HepG2 (cell line): ENCODE data around the gene ZNF334. TPM values are rescaled to one million over a fixed set of nuclear protein-coding genes. Genes with fewer than 3 reads are reported as not detected.

Experiments used
- AGO2 ChIP-seq: fragments of 200-400 bp; formaldehyde crosslinking; optimal IDR thresholded peaks from 2 replicates; pipeline ENCODE3; 2017; ENCODE audit warnings: mild to moderate bottlenecking, low read depth, low read length, moderate library complexity
- CBFB ChIP-seq: sonication (generic); formaldehyde crosslinking; IDR thresholded peaks from 2 replicates; pipeline ENCODE4 v1.4.0; 2020; ENCODE audit warnings: missing genetic modification reagents
- ELF1 ChIP-seq: sonication (generic); formaldehyde crosslinking; IDR thresholded peaks from 2 replicates; pipeline ENCODE4 v1.4.0; 2020; ENCODE audit warnings: missing genetic modification reagents
- ELF4 ChIP-seq: sonication (generic); formaldehyde crosslinking; IDR thresholded peaks from 2 replicates; pipeline ENCODE4 v1.5.0; 2020; ENCODE audit warnings: missing genetic modification reagents, mild to moderate bottlenecking, moderate library complexity, borderline replicate concordance
- GLI4 ChIP-seq: sonication (generic); formaldehyde crosslinking; IDR thresholded peaks from 2 replicates; pipeline ENCODE4 v1.5.1; 2020; ENCODE audit warnings: missing genetic modification reagents, mild to moderate bottlenecking, moderate library complexity, borderline replicate concordance
- LCORL ChIP-seq, 2 experiments: fragments of 450-650 bp in 1 of 2; sonication (generic) in 1 of 2; formaldehyde crosslinking in 1 of 2; IDR thresholded peaks; 2 replicates each; pipeline versions ENCODE4 v1.5.0 to v1.6.1; 2017 to 2020; ENCODE audit warnings: antibody characterized with exemption in 1 of 2, missing genetic modification reagents in 1 of 2
- MED1 ChIP-seq: sonication (generic); formaldehyde crosslinking; IDR thresholded peaks from 2 replicates; pipeline ENCODE4 v1.4.0; 2020; ENCODE audit warnings: missing genetic modification reagents
- NFKB2 ChIP-seq: sonication (generic); formaldehyde crosslinking; IDR thresholded peaks from 2 replicates; pipeline ENCODE4 v1.4.0; 2020; ENCODE audit warnings: missing genetic modification reagents, borderline replicate concordance
- NFYB ChIP-seq: sonication (generic); formaldehyde crosslinking; IDR thresholded peaks from 2 replicates; pipeline ENCODE4 v1.4.0; 2020; ENCODE audit warnings: missing genetic modification reagents
- PAWR ChIP-seq: sonication (generic); formaldehyde crosslinking; IDR thresholded peaks from 2 replicates; pipeline ENCODE4 v1.4.0; 2020; ENCODE audit warnings: missing genetic modification reagents, mild to moderate bottlenecking, borderline replicate concordance
- POLR2AphosphoS5 ChIP-seq: IDR thresholded peaks from 2 replicates; pipeline ENCODE4 v1.6.1; 2012; ENCODE audit warnings: low read depth, low read length
- RXRB ChIP-seq: IDR thresholded peaks from 2 replicates; pipeline ENCODE4 v1.6.1; 2016; ENCODE audit warnings: borderline replicate concordance, missing genetic modification reagents, missing compliant biosample characterization
- ZBTB20 ChIP-seq: sonication (generic); formaldehyde crosslinking; IDR thresholded peaks from 2 replicates; pipeline ENCODE4 v1.8.1; 2023; ENCODE audit warnings: missing genetic modification reagents, low read depth, mild to moderate bottlenecking, borderline replicate concordance
- ZFX ChIP-seq: sonication (generic); formaldehyde crosslinking; IDR thresholded peaks from 2 replicates; pipeline ENCODE4 v1.4.0; 2020; ENCODE audit warnings: mild to moderate bottlenecking, low read depth, missing genetic modification reagents, moderate library complexity
- ZNF629 ChIP-seq: sonication (generic); formaldehyde crosslinking; conservative IDR thresholded peaks from 2 replicates; pipeline ENCODE4 v1.5.0; 2020; ENCODE audit warnings: missing genetic modification reagents
- ZNF883 ChIP-seq: sonication (generic); formaldehyde crosslinking; IDR thresholded peaks from 2 replicates; pipeline ENCODE4 v1.5.1; 2020; ENCODE audit warnings: mild to moderate bottlenecking, missing genetic modification reagents; ENCODE audit errors: not compliant biosample characterization
- polyA plus RNA-seq, 8 experiments: library from polyadenylated mRNA; depleted of rRNA in 3 of 8; stranded (reverse) in 7 of 8; unstranded in 1 of 8; fragments of >200 nt; fragmentation: Illumina TruSeq in 4 of 8; extraction: Trizol in 4 of 8; gene quantifications; 2 replicates each; pipeline versions ENCODE4 v1.2.1 to v1.2.3, GENCODE V29; 2011 to 2016; ENCODE audit warnings: low read depth in 4 of 8, missing spikeins in 1 of 8, mixed read lengths in 1 of 8; ENCODE audit not compliant: insufficient read depth in 1 of 8
- total RNA-seq, 5 experiments: library from RNA; depleted of rRNA; stranded (reverse); fragments of >200 nt; fragmentation: Illumina TruSeq; extraction: Trizol; gene quantifications; 2 replicates each; pipeline ENCODE4 v1.2.3, GENCODE V29; 2016; ENCODE audit warnings: low read depth in 1 of 5
- TF ChIP-seq, protein P1 (sequence below): sonication (generic); formaldehyde crosslinking; IDR thresholded peaks from 2 replicates; pipeline ENCODE4 v1.8.0; 2022; ENCODE audit warnings: mild to moderate bottlenecking, missing genetic modification reagents; ENCODE audit not compliant: insufficient replicate concordance
- TF ChIP-seq, protein P2 (sequence below): sonication (generic); formaldehyde crosslinking; IDR thresholded peaks from 2 replicates; pipeline ENCODE4 v1.4.0; 2020; ENCODE audit warnings: missing genetic modification reagents
- TF ChIP-seq, protein P3 (sequence below): IDR thresholded peaks from 2 replicates; pipeline ENCODE4 v1.6.1; 2016; ENCODE audit warnings: low read depth, borderline replicate concordance
- TF ChIP-seq, protein P4 (sequence below): sonication (generic); formaldehyde crosslinking; IDR thresholded peaks from 2 replicates; pipeline ENCODE4 v1.5.1; 2020; ENCODE audit warnings: missing genetic modification reagents, mild to moderate bottlenecking, borderline replicate concordance

Gene ZNF334
- total and polyA plus RNA-seq, 2 of the 13 experiments (the other 11 are each of a cell fraction or from before 2014, with no cell fraction given): 4.8 to 7.8 TPM

DNA sequence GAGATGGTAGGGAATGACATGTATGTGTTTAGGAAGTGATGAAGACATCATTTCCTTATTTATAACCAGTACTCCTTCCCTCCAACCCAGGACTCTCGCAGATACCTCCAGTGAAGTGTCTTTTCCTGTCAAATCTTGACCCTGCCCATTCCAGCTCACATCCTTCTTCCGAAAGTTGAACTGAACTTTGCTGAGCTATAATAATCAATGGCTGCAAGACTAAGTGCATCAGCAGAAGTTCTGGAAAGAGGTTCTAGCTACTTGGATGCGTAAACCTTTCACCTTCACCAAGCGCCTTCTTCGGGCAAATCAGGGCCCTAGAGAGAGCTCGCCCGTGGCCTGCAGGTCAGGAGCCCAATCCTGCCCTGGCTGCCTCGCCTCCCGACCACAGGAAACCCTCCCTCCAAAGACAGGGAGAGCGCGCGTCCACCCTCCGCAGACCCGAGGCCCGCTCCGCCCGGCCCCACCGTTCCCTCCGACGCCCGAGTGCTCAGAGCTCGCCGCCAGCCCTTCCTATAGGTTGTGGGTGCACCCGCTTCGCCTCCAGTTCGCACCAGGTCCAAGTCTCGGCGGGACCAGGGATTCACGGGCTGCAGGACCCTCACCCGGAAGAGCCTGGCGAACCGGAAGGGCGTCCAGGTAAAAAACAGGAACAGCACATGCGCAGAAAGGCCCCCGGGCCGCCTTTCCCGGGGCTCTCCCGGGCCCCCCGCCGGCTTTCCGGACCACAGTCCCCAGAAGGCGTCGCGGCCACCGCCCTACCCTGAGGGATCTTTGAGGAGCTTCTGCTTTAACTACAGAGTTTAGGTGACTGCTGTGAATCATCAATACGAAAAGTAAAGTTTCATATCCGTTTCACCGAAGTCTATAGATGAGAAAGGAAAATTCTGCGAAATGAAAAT is at the start of gene ZNF334 (continued):
- TF ChIP-seq, protein P1, sequence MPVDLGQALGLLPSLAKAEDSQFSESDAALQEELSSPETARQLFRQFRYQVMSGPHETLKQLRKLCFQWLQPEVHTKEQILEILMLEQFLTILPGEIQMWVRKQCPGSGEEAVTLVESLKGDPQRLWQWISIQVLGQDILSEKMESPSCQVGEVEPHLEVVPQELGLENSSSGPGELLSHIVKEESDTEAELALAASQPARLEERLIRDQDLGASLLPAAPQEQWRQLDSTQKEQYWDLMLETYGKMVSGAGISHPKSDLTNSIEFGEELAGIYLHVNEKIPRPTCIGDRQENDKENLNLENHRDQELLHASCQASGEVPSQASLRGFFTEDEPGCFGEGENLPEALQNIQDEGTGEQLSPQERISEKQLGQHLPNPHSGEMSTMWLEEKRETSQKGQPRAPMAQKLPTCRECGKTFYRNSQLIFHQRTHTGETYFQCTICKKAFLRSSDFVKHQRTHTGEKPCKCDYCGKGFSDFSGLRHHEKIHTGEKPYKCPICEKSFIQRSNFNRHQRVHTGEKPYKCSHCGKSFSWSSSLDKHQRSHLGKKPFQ (CRISPR knock-in tag): no peak
- TF ChIP-seq RXRB (CRISPR knock-in tag): peak; percentile 23; the same call in 1 of the 2 replicates
- TF ChIP-seq PAWR (CRISPR knock-in tag): no peak
- TF ChIP-seq POLR2AphosphoS5: peak; percentile 83
- TF ChIP-seq ZFX (CRISPR knock-in tag): peak; percentile 80
- TF ChIP-seq CBFB: no peak; the same call in 1 of the 2 replicates
- TF ChIP-seq ZBTB20 (CRISPR knock-in tag): peak; percentile 49; the same call in 1 of the 2 replicates
- TF ChIP-seq ELF1 (CRISPR knock-in tag): peak; percentile 94
- TF ChIP-seq, protein P2, sequence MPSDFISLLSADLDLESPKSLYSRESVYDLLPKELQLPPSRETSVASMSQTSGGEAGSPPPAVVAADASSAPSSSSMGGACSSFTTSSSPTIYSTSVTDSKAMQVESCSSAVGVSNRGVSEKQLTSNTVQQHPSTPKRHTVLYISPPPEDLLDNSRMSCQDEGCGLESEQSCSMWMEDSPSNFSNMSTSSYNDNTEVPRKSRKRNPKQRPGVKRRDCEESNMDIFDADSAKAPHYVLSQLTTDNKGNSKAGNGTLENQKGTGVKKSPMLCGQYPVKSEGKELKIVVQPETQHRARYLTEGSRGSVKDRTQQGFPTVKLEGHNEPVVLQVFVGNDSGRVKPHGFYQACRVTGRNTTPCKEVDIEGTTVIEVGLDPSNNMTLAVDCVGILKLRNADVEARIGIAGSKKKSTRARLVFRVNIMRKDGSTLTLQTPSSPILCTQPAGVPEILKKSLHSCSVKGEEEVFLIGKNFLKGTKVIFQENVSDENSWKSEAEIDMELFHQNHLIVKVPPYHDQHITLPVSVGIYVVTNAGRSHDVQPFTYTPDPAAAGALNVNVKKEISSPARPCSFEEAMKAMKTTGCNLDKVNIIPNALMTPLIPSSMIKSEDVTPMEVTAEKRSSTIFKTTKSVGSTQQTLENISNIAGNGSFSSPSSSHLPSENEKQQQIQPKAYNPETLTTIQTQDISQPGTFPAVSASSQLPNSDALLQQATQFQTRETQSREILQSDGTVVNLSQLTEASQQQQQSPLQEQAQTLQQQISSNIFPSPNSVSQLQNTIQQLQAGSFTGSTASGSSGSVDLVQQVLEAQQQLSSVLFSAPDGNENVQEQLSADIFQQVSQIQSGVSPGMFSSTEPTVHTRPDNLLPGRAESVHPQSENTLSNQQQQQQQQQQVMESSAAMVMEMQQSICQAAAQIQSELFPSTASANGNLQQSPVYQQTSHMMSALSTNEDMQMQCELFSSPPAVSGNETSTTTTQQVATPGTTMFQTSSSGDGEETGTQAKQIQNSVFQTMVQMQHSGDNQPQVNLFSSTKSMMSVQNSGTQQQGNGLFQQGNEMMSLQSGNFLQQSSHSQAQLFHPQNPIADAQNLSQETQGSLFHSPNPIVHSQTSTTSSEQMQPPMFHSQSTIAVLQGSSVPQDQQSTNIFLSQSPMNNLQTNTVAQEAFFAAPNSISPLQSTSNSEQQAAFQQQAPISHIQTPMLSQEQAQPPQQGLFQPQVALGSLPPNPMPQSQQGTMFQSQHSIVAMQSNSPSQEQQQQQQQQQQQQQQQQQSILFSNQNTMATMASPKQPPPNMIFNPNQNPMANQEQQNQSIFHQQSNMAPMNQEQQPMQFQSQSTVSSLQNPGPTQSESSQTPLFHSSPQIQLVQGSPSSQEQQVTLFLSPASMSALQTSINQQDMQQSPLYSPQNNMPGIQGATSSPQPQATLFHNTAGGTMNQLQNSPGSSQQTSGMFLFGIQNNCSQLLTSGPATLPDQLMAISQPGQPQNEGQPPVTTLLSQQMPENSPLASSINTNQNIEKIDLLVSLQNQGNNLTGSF (CRISPR knock-in tag): no peak
- no peak for TF ChIP-seq LCORL (IDR thresholded peaks at IDR 0.05)
- peak; percentile 56; the same call in 1 of the 2 replicates for TF ChIP-seq LCORL (CRISPR knock-in tag; IDR thresholded peaks at IDR 0.05)
- peak; percentile 60 for TF ChIP-seq MED1 (CRISPR knock-in tag)
- TF ChIP-seq ZNF629 (CRISPR knock-in tag): no peak
- peak; percentile 70 for TF ChIP-seq AGO2
- TF ChIP-seq NFKB2 (CRISPR knock-in tag): peak; percentile 77; the same call in 1 of the 2 replicates
- TF ChIP-seq, protein P3, sequence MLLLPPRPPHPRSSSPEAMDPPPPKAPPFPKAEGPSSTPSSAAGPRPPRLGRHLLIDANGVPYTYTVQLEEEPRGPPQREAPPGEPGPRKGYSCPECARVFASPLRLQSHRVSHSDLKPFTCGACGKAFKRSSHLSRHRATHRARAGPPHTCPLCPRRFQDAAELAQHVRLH (CRISPR knock-in tag): no peak
- TF ChIP-seq ELF4 (CRISPR knock-in tag): 0 out of 2 replicates have a peak, but pooled peaks have one; percentile 22
- TF ChIP-seq ZNF883 (CRISPR knock-in tag): peak; percentile 36
- TF ChIP-seq, protein P4, sequence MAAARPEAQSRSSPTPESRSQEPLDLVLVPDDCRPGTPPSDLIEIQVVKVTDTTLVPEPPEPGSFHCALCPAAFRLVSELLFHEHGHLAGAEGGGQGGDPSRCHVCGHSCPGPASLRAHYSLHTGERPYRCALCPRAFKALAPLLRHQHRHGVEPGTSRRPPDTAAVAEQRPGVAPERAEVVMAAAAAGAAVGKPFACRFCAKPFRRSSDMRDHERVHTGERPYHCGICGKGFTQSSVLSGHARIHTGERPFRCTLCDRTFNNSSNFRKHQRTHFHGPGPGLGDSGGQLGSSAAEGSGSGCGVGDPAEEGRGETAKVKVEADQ (CRISPR knock-in tag): 0 out of 2 replicates have a peak, but pooled peaks have one; percentile 34
- TF ChIP-seq NFYB (CRISPR knock-in tag): no peak
- TF ChIP-seq GLI4 (CRISPR knock-in tag): 0 out of 2 replicates have a peak, but pooled peaks have one; percentile 55
